Measurements from ENCODE around the gene GLT8D1.
A peak's percentile ranks its signal among the peaks of the same experiment; 100 is the strongest.

Gene GLT8D1

DNA sequence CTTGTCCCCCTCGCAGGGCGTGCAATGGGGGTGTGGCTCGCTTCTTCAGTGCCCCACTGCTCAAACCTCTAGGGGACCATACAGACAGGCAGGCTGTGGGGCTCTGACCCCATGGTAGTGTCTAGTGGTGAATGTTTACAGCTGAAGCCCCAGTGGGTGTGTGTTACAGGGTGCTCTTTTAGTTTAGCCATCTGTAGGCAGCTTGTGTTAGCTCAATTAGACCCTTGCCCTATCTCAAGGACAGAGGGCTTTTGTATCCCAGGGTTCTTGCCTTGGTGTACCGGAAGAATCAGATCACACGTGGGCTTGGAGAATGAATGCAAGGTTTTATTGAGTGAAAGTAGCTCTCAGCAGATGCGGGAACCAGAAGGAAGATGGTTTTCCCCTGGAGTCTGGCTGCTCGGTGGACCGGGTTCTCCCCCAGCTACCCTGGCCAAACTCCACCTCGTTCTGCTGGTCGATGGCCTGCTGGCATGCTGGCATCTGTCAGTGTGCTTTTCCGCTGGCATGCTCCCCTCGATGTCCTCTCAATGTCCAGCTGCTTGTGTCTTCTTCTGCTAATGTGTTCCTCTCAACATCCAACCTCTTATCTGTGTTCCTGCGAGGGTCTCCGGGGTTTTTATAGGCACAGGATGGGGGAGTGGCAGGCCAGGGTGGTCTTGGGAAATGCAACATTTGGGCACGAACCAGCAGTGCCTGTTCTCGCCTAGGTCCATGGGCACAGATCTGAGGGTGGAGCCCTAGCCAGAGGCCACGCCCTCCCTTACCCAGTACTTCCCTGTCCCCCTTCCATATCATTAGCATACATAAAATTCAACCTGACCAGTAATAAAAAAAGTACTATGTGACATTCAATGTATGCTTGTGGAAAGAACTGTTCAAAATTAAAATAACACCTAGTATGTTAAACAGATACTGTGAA, 7.0 kb upstream of the GLT8D1 start:
- DNase-seq, result no peak

DNA sequence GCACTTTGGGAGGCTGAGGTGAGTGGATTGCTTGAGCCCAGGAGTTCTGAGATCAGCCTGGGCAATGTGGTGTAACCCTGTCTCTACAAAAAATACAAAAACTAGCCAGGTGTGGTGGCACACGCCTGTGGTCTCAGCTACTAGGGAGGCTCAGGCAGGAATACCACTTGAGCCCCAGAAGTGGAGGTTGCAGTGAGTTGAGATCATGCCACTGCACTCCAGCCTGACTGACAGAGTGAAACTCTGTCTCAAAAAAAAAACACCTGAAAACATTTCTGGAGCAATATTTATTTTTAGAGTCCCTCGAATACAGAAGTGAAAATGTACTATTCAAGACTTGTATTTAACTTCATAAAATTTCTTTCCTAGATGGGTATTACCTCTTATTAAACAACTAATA, 4.9 kb upstream of the GLT8D1 start:
- DNase-seq, result peak; percentile 74

DNA sequence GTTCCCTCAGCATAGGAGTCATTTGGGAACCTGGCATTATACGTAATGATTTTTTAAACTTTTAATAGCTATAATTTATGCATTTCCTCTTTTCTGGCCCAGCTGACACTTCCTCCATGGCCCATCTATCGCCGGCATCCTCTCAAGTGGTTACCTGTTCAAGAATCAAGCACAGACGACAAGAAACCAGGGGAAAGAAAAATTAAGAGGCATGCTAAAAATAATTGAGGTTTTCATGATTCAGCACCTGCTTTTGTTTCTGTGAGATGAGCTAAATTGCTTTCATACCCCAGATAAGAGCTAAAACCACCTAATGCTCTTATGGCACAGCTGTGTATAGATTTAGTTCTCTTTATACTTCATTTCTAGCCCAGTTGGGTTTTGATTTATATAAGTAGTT, 2.0 kb upstream of the GLT8D1 start:
- peak; percentile 81 for DNase-seq

DNA sequence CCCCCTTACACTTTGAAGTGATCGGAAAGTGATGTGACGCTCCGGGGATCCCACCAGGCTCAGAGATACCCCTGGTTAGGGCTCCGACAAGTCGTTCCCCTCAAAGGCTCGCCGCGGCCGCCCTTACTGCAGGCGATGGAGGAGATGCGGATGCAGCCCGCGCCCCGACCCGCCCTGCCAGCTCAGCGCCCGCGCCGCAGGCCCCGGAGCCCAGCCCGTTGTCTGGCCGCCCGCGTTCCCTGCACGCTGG, 228 bp downstream of the GLT8D1 start:
- DNase-seq, result no peak

DNA sequence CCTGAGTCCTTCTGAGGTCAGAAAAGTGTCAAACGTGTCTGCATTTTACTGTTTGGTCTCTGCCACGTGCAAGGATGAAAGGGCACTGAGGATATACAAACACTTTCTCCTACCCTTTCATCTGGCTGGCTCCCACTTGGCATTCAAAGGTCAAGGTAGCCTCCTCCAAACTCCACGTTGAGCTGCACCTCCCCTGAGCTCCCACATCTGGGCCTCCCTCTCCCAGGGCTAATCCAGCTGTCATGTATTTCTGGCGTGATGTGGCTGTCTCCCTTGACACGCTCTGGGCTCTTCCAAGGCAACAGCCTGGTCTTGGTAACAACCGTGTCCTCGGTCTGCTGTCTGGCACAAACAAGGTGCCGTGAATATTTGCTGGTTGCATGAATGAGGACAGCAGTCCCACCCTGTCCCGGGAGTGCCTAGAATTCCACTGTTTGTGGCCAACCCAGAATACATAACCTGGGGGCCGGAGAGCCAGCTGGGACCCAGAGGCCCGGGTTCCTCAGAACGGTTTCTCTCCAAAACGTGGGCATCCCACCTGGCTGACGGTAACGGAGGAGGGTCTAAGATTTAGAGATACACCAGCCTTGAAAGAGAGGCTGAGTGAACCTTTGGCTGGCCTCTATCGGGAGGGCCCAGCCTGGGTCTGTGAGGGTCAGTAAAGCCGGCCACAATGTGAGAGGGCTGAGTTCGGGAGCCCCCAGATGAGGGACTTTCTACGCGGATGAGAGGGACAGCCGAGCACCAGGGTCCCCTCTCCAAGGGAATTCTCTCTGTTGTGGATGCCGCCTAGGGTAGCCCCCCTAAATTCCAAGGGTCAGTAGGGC, 767 bp downstream of the GLT8D1 start:
- DNase-seq, result peak; percentile 60

DNA sequence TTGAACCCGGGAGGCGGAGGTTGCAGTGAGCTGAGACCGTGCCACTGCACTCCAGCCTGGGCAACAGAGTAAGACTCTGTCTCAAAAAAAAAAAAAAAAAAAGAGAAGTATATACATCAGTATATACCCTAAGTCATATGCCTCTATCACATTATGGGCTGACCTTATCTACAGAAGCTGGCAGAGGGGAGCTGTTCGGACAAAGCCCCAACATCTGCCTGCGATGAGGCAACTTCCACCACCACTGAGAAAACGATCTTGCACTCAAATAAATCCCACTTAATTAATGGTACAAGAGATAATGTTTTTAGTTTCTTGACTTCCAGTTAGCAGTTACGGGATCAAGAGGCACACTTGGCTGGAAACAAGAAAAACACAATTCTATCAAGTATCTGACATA, 2.2 kb downstream of the GLT8D1 start:
- DNase-seq, result no peak

DNA sequence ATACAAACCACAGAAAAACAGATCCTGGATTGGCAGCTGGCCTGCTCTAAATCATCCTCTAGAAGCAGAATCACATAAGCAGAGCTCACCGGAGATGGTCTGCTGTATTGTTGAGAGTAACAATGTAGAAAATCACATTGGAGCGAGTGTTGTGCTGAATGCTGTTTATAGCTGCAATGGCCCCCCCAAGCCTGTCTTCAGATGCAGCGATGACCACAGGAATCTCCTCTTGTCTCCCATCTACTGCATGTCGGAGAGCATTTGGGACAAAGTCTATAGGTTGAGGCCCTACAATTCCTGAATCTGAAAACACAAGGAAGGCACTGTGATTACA, 8.0 kb downstream of the GLT8D1 start:
- no peak for DNase-seq

DNA sequence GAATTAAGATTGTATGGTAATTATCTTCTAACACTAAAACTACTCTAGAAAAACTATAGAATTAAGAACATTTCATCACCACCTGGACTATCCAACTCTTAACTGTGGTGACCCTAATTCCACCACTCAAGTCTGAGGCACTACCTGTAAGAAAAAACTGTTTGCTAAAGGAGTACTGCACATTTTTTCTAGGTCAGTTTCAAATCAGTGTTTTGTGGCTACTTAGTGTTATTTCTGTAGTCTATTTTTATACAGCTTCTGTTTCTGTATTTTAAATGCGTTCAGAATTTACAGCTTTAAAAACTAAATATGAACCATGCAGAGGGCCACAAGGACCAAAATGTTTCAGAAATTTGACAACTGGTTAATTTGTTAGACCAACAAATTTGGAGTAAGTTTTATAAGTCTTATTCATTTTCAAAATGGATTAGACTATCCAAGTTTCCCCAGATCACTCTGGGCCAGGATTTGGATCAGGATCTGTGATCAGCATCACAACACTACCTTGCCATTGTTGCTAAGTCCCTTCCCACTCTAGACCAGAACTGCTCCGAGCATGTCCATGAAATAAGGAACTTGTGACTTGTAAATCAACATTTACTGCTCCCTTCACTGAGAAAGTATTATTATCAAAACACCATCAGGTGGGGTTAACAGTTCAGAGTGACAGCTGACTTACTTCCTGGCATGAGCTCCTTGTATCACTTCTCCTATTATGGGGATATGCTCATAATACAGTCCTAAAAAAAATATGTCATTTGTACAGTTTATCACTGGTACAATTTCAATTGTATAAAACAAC, 8.6 kb downstream of the GLT8D1 start:
- no peak for DNase-seq

DNA sequence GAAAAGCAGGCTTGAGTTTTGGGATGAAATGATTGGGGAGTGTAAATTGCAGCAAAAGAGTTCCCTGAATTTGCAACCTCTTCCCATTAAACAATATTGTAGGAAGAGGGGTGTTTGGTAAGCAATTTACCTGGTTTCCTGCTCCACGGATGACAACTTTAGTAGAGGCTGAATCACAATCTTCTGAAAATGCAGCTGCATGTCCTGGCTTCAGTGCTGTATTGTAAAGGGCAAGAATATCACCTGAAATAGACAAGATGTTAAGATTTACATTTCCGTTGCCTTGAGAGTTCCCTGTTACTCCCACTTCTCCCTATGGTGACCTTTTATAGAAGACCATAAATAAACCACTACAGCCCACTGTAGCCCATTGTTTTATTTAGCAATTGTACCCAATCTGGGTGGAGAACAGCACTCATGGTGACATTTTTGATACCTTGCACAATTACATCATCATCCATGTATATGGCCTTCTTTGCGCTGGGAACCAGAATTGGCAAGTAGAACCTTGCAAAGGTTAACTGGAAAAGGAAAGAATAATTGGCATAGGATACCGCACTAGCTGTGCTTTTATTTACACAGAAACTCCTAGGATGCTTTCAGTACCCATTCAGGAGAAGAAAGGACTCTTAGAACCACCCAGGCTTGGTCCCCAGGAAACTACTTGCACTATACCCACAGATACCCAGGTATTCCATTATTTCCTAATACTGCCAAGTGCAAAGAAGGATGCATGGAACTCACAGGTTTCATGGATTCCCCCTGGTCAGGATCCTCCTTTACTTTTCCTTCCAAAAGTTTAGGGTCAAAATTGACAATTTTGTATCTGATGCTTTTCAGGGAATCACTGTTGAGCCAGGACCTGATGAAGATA, 9.6 kb downstream of the GLT8D1 start:
- no peak for DNase-seq

DNA sequence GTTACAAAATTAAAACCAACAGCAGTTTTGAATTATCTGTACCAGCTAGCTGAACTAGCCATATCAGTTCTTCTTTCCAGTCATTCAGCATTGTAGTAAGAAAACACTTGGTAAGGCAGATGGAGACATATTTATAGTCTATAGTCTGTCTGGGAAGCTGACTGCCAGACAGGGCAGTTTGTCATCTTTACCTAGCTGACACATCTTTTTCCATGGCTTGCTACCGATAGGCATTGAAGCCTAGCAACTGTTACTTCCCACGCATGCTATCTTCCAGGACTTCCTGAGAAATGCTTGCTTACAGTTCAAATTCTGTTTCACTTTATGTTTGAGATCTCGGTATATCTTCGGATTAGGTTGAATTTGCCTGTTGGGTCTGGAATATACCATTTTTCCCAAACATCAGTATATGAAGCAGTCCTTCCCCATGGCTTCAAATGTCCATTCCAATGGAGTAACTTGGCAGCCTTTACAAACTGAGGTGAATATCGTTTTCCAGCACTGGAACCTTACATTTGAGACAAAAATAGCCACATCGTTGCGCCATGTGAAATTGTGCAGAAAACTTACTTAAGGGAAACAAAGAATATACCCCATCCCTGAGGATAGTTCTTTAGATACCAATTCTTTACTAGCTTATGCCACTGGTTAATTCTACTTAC, 10.9 kb downstream of the GLT8D1 start:
- DNase-seq, result no peak

DNA sequence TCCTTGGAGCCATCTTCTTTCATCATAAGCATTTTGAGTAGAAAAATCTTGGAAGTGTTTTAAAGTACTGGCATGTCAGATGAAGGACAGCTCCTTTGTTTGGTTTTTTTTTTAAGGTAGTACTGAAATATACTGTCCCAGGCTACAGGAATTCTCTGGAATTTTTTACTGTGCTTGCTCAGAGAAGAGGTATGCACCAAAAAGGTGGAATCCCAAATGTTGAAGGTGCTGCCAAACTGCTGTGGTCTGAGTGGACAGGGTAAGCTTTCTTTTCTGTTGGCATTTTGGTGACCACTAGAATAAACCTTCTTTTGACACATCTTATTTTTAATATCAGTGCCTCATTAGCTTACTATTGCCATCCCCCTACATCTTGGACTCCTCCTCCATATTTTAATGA, 12.5 kb downstream of the GLT8D1 start:
- no peak for DNase-seq

DNA sequence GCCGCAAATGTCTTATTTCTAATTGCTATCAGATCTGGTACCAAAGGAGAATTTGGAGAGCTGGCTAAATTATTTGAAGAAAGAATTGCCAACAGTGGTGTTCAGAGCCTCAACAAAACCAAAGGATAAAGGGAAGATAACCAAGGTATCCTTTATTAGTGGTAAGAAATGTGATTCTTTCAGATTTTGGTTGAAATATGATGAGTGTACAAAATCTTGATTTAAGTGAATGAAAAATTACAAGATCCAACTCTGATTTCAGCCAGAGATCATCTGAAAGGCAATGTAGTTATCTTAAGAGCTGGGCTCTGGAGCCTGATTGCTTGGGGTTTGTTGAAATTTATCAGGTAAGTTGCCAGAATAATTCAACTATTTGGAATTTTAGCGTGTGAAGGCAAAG, 15.0 kb downstream of the GLT8D1 start:
- DNase-seq, result no peak

DNA sequence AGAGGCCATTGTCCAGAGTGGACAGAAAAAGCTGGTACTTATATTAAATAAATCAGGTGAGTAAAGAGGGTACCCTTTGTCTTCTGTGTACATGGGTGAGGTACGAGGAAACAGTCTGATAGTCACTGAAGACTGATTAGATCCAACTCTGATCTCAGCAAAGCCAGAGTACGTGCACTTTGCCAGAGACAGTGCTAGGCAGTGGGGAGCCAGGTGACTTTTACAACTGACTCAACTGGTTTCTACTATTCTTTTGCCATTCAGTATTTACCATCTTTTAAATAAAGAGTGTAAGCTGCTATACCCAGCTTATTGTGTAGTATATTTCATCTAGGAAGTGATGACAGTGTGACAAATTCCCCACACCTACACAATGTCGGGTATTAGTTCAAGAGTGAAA, 16.4 kb downstream of the GLT8D1 start:
- no peak for DNase-seq

DNA sequence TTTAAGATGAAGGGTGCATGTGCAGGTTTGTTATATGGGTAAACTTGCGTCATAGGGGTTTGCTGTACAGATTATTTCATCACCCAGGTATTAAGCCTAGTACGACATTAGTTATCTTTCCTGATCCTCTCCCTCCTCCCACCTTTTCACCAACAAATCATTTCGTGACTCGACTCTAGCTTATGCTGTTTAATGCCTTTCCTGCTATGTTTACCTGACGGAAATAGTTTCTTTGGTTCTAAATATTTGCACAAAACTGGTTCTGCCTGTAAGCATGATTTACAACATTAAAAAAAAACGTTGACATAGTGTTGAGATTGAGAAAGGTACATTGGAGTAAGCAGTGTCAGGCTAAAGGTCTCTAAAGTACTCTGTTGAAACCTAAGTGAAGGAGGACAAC, 17.3 kb downstream of the GLT8D1 start:
- no peak for DNase-seq

DNA sequence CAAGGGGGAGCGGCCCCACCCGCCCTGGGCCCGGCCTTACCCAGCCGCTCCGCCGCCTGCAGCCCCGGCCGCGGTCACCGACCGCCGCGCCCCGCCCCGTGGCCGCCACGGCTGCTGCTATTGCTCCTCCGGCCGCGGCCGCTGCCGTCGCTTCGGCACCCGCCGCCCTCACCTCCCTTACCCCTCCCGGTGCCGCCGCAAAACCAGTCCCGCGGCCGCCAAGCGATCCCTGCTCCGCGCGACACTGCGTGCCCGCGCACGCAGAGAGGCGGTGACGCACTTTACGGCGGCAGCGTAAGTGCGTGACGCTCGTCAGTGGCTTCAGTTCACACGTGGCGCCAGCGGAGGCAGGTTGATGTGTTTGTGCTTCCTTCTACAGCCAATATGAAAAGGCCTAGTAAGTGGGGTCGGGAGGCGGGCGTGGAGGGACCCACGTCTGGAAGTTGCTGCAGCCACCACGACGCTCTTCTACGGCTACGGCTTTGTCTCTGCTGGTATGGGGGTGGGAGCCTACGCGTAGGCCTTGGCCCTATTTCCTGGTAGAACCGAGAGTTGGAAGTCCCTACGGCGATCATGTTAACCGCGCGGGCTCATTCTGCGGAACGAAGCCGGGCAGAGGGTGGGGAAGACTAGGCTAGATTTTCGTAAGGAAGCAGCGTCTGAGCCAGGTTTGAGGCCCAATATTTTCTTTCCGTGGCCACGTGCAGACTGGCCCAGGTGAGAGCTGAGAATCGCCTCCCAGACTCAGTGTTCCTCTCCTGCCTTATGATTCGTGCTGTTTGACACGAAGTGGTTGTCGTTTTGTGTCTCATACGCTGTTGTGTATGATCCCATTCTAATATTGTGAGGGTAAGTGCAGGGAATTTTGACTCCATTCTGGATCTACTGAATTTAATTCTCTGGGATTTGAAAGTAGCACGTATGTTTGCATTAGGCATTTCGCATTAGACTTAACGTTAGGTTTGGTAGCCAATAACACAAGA, 19.6 kb downstream of the GLT8D1 start, which contains the start of the genes GNL3 and PBRM1:
TSS of gene GNL3 (plus strand) at position 324 of the 983 bp plus-strand sequence. CDS start at position 385, 61 bp downstream.
TSS of gene PBRM1 (minus strand) at position 205 of the 983 bp plus-strand sequence.
- DNase-seq, result peak; percentile 97

DNA sequence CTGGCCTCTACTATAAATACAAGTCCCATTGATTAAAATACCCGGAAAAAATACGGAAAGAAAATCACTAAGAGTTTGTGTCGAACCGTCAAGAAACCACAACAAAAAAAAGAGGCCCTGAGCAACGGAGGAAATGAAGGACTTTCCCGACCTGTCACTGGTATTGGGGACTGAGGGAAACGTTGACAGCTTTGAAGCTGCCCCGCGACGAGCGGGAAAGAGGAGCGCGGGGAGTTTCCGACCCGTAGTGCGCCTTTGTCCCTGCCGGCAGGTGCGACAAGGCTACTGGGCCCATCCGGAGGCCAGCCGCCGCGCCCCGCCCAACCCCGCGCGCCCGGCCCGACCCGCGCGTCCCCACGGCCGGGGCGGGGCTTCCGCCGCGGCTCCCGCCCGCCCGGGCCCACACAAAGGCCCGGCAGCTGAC, 20.3 kb downstream of the GLT8D1 start:
- peak; percentile 92 for DNase-seq

DNA sequence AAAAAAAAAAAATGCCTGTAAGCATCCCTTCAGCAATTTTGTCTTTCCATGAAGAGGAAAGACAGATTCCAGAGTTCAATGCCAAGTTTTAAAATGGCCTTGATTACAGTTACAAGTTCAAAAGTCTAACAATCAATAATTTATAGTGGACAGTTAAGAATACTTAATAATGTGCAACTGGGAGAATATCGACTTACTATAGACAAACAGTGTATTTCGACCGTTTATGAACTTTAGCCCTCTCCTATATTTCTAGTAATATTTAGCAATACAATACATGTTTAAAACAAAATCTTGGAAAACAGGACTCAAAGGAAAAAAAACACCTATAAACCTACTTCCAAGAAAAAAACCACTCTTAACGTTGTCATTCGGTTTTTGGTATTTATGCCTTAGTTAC, 21.4 kb downstream of the GLT8D1 start:
- no peak for DNase-seq

DNA sequence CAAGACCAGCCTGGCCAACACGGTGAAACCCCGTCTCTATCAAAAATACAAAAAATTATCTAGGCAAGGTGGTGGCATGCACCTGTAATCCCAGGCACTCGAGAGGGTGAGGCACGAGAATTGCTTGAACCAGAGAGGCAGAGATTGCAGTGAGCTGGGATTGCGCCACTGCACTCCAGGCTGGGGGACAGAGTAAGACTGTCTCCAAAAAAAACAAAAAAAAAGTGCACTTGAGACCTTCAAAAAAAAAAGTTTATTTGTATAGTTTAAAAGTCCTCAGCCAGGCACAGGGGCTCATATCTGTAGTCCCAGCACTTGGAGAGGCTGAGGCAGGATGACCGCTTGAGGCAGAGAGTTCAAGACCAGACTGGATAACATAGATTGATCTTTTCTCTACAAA, 22.0 kb downstream of the GLT8D1 start:
- DNase-seq, result no peak

DNA sequence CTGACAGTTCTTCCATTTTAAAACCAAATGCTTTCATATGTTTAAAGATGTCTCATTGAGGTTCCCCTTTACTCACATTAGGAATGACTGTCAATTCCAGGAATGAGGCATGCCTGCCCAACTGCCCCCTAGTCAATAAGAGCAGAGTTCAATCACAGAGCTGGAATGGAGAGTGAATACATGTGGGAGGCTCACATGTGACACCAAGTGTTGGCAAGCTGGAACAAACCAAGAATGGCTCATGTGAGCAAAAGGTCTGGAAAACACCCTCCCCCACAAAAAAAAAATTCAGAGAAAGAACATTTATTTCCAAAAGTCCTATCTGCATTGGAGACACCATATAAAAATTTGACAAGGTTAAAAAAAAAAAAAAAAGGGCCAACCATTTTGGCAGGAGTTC, 23.6 kb downstream of the GLT8D1 start:
- peak; percentile 60 for DNase-seq

DNA sequence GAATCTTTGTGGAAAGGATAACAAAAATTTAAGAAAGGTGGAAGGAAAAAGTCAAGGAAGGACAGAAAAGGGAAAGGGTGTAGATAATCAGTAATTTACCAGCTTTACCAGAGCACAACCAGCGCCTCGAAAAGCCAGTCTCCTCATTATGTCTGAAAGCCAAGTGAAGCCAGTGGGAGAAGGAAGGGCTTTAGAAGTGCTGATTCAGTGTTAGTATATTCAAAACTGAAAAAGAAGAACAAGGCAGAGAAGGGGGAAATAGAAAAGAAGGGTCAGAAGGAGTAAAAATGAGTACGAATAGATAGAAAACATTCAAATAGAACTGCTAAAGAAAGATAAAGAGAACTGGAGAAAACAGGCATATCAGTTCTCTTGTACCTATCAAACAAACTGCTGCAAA, 24.0 kb downstream of the GLT8D1 start:
- peak; percentile 49 for DNase-seq

DNA sequence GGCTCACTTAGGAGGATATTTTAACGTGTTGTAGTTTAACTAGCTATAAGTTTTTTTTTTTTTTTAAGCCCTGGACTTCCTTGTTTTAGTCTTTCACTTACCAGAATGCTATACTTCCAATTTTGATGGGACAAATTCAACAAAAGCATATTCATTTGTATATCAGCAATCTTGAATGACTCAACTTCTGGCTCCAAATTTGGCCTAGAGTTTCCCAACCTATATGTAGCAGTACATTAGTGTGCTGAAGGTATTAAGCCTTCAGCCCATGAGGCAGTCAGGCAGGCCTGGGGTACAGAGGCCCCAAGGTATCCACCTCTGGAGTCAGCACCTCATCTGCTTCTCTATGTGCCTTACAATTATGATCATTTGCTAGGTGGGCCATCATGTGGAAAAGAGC, 25.8 kb downstream of the GLT8D1 start:
- DNase-seq, result no peak
